ENCODE results near the gene SLC29A1.

- TF ChIP-seq RAD21 (IDR thresholded peaks at IDR 0.05), result no peak
- TF ChIP-seq CTCF (IDR thresholded peaks at IDR 0.05; ENCODE audit: low read depth, low read length, missing input control), result no peak
- TF ChIP-seq REST (IDR thresholded peaks at IDR 0.05), result no peak
- TF ChIP-seq TAF1 (conservative IDR thresholded peaks at IDR 0.05), result no peak
- TF ChIP-seq NR2F2 (IDR thresholded peaks at IDR 0.05), result no peak
- TF ChIP-seq RXRA (IDR thresholded peaks at IDR 0.05), result no peak
- TF ChIP-seq GABPA (IDR thresholded peaks at IDR 0.05 in 1 of 2, conservative IDR thresholded peaks at IDR 0.05 in 1 of 2), result no peak
- TF ChIP-seq YY1 (IDR thresholded peaks at IDR 0.05), result no peak
- no peak for TF ChIP-seq EGR1 (IDR thresholded peaks at IDR 0.05; ENCODE audit: low read depth in 2 of 2)
- TF ChIP-seq SP1 (IDR thresholded peaks at IDR 0.05), result no peak
- TF ChIP-seq JUND (IDR thresholded peaks at IDR 0.05), result no peak
- TF ChIP-seq FOXA1 (IDR thresholded peaks at IDR 0.05), result no peak
Measured at GRCh38 chr6:44230034-44230675, 6.8 kb downstream of the SLC29A1 start.
